ENCODE data around the gene FOXB2.

FOXB2 gene

DNA sequence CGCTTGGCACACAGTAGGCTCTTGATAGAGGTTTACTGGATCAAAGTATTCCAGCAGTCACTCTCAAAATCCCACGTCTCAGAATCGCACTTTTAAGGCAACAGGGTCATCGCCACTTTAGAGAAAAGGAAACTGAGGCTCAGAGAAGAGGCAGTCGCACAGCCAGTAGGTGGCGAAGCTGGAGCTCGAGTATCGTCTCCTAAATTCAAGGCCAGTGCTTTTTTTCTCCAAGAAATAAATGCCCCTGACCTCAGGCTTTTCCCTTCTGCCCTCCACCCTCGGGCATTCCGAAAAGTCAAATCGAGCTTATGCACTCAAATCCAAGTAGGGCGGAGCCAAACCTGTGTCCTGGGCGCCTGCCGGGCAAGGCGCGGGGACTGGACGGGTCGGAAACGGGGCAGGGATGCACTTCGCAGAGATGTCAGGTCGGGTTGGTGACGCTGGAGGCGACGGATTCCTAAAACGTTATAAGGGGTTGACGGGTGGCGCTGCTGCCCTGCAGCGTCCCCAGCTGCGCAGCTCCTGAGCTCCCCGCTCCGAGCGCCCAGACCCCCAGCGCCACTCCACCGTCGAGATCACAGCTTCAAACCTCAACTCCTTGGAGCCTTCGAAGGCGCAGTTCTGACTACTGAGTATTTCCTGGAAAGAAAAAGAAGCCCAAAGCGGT, 4.7 kb upstream of the FOXB2 start:
- ChIA-PET POLR2A (no interaction called here), CTCF (interaction anchor here (0.8 kb wide), 1 partner anchor 138 kb away, joined by 4 read pairs; no protein-coding TSS in a partner anchor)
- DNase-seq (ENCODE audit: extremely low spot score) = no peak
- TF ChIP-seq, protein P1, sequence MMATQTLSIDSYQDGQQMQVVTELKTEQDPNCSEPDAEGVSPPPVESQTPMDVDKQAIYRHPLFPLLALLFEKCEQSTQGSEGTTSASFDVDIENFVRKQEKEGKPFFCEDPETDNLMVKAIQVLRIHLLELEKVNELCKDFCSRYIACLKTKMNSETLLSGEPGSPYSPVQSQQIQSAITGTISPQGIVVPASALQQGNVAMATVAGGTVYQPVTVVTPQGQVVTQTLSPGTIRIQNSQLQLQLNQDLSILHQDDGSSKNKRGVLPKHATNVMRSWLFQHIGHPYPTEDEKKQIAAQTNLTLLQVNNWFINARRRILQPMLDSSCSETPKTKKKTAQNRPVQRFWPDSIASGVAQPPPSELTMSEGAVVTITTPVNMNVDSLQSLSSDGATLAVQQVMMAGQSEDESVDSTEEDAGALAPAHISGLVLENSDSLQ (IDR thresholded peaks at IDR 0.05) = no peak
- TF ChIP-seq LEF1 (IDR thresholded peaks at IDR 0.05; ENCODE audit: borderline replicate concordance) = no peak
- TF ChIP-seq L3MBTL2 (conservative IDR thresholded peaks at IDR 0.05) = no peak
- no peak for TF ChIP-seq ZNF384 (IDR thresholded peaks at IDR 0.05)
- TF ChIP-seq HDGF (IDR thresholded peaks at IDR 0.05; ENCODE audit: borderline replicate concordance) = no peak
- TF ChIP-seq BHLHE40 (IDR thresholded peaks at IDR 0.05; ENCODE audit: borderline replicate concordance) = no peak
- TF ChIP-seq FOXK2 (IDR thresholded peaks at IDR 0.05) = no peak
- no peak for TF ChIP-seq TARDBP (IDR thresholded peaks at IDR 0.05)
- TF ChIP-seq FOXM1 (IDR thresholded peaks at IDR 0.05; ENCODE audit: borderline replicate concordance) = no peak
- no peak for TF ChIP-seq SUZ12 (IDR thresholded peaks at IDR 0.05)
- TF ChIP-seq ELF4 (IDR thresholded peaks at IDR 0.05) = no peak
- no peak for TF ChIP-seq CTBP1 (IDR thresholded peaks at IDR 0.05; ENCODE audit: borderline replicate concordance)
- no peak for TF ChIP-seq FOXA1 (IDR thresholded peaks at IDR 0.05)
- TF ChIP-seq ARNT (IDR thresholded peaks at IDR 0.05) = no peak
- no peak for TF ChIP-seq SP1 (IDR thresholded peaks at IDR 0.05)
- no peak for TF ChIP-seq NFRKB (IDR thresholded peaks at IDR 0.05)

DNA sequence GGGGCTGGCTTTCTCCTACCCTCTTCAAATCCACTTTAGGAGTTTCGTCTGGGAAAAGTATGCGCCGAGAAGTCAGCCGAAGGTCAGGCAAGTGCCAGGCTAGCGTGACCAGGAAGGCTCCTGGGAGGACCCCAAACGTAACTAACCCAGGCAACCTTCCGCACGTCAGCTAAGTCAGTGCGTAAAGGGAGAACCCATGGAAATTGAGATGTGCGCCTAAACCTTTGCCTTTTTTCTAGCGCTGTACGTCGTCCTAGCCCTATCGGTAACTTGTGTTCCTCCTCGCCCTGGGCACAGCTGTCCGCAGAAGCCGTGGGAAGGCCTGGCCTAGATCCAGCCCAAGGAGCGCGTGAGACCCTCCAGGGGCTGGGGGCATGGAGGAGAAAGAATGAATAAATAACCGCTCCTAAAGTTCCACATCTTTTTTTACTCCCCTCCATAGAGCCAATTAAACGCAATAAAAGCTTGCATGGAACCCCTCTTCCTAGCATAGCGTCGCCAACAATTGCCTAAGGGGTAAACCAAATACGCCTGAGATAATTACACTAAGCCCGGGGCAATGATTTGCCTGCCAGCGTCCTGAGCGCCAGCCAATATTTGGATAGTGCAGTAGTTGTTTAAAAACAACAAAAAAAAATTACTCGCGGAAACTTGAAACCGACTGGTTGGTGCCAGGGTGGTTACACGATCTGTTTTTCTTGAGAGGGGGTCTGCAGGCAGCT, 4.0 kb upstream of the FOXB2 start:
- TF ChIP-seq ZNF384 (IDR thresholded peaks at IDR 0.05) = no peak
- TF ChIP-seq NFRKB (IDR thresholded peaks at IDR 0.05) = no peak
- TF ChIP-seq HDGF (IDR thresholded peaks at IDR 0.05; ENCODE audit: borderline replicate concordance) = no peak
- no peak for TF ChIP-seq ELF4 (IDR thresholded peaks at IDR 0.05)
- no peak for TF ChIP-seq LEF1 (IDR thresholded peaks at IDR 0.05; ENCODE audit: borderline replicate concordance)
- ChIA-PET POLR2A (no interaction called here), CTCF (interaction anchor here (0.6 to 0.8 kb wide), 2 partner anchors 32 to 137 kb away, joined by 3 to 4 read pairs; no protein-coding TSS in a partner anchor)
- no peak for DNase-seq (ENCODE audit: extremely low spot score)

DNA sequence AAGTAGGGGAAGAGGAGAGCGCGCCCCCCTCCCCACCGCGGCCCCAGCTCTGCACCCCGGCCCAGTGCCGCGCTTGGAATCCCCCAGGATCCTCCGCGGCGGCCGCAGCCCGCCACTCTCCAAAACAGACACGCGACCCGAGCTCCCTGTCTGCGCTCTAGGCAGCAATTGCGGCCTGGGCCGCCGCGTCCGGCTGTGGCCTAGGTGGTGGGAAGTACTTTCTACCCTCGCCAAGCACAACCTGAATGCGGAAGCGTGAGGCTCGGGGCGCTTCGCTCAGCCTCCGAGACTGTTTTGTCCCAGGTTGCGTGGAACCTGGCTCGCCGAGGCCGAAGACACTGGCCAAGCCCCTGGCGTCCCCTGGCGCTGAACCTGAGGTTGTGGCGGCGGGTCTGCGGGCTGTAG, 3.3 kb upstream of the FOXB2 start:
- DNase-seq (ENCODE audit: extremely low spot score) = no peak
- CTCF ChIA-PET = interaction anchor here (0.6 kb wide), 1 partner anchor 31 kb away, joined by 3 read pairs; no protein-coding TSS in a partner anchor
- TF ChIP-seq ZNF384 (IDR thresholded peaks at IDR 0.05) (no peak), FOXA1 (IDR thresholded peaks at IDR 0.05) (no peak), TARDBP (IDR thresholded peaks at IDR 0.05) (no peak)
- POLR2A ChIA-PET = no interaction called here

DNA sequence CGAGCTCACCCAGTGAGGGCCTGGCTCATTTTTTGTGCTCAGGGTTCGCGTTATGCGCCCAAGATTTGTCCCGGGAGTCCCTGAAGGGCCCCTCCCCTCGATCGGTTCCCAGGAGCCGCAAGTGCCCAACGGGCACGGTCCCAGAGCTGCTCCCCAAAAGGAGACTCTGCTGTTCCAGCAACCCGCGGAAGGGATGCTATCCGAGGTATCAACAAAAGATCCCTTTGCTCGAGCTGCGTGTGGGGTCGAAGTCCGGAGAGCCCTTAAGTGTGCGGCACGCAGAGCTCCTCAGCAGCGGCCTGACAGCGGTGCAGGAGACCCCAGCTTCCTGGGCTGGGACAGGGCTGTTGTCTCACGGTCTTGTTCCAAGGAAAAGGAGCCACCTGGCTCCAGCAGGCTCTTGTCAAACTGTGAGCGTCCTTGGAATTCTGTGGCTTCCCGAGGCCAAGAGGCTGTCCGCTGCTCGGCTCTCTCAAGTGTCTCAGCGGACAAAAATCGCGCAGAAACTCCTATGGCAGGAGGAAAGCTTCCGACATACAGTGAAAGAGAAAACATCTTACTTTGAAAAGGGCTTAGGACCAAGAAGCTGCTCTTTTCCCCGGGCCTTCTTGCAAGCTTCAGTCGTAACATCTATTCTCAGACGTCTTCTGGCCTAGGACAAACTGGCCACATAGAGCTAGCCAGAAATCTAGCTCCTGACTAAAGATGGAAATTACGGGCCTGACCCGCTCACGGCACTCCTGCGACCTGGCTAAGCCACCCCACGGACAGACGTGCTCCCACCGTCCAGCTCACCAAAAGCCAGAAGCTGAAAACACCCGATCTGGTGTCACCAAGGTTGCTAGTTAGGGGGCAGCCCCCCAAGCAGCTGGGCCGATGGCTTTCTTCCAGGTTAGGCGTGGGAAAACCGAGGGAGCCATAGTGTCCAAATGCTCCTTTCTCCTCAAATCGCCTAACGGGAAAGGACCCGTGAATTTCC, 2.6 kb upstream of the FOXB2 start:
- TF ChIP-seq, protein P1 (IDR thresholded peaks at IDR 0.05) = no peak
- no peak for TF ChIP-seq FOXM1 (IDR thresholded peaks at IDR 0.05; ENCODE audit: borderline replicate concordance)
- no peak for TF ChIP-seq FOXK2 (IDR thresholded peaks at IDR 0.05)
- TF ChIP-seq FOXA1 (IDR thresholded peaks at IDR 0.05) = no peak
- no peak for TF ChIP-seq LEF1 (IDR thresholded peaks at IDR 0.05; ENCODE audit: borderline replicate concordance)
- no peak for TF ChIP-seq HDGF (IDR thresholded peaks at IDR 0.05; ENCODE audit: borderline replicate concordance)
- TF ChIP-seq SUZ12 (IDR thresholded peaks at IDR 0.05) = no peak
- TF ChIP-seq CTBP1 (IDR thresholded peaks at IDR 0.05; ENCODE audit: borderline replicate concordance) = no peak
- no peak for TF ChIP-seq TARDBP (IDR thresholded peaks at IDR 0.05)
- no peak for TF ChIP-seq ZNF384 (IDR thresholded peaks at IDR 0.05)
- no peak for TF ChIP-seq ARNT (IDR thresholded peaks at IDR 0.05)
- TF ChIP-seq ELF4 (IDR thresholded peaks at IDR 0.05) = no peak
- no peak for TF ChIP-seq L3MBTL2 (conservative IDR thresholded peaks at IDR 0.05)
- TF ChIP-seq NFRKB (IDR thresholded peaks at IDR 0.05) = no peak
- no peak for TF ChIP-seq SP1 (IDR thresholded peaks at IDR 0.05)
- TF ChIP-seq BHLHE40 (IDR thresholded peaks at IDR 0.05; ENCODE audit: borderline replicate concordance) = no peak
- DNase-seq (ENCODE audit: extremely low spot score) = no peak
- ChIA-PET CTCF (interaction anchor here (0.6 to 1.1 kb wide), 2 partner anchors 20 to 31 kb away, joined by 3 read pairs; no protein-coding TSS in a partner anchor), POLR2A (no interaction called here)

DNA sequence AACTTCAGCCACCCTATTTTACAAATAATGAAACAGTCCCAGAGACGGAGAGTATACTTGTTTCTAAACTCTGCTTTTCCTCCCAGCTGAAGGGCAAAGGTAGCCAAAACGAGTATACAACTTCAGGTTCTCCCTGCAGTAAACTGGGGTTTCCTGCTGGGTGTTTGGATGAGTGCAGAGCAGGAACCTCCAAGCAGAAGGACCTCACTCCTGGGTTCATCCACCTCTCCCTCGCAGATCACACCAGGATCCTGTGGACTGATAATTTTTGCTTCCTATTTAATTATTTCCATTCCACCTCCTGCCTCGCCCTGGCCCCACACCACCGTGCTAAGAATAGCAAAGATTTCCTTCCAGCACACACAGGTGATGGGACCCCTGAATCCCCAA, 2.0 kb upstream of the FOXB2 start:
- TF ChIP-seq FOXM1 (IDR thresholded peaks at IDR 0.05; ENCODE audit: borderline replicate concordance) (no peak), BHLHE40 (IDR thresholded peaks at IDR 0.05; ENCODE audit: borderline replicate concordance) (no peak), SUZ12 (IDR thresholded peaks at IDR 0.05) (no peak), ZNF384 (IDR thresholded peaks at IDR 0.05) (no peak), SP1 (IDR thresholded peaks at IDR 0.05) (no peak)
- ChIA-PET POLR2A (no interaction called here), CTCF (interaction anchor here (1.1 kb wide), 1 partner anchor 21 kb away, joined by 3 read pairs; no protein-coding TSS in a partner anchor)
- no peak for DNase-seq (ENCODE audit: extremely low spot score)
